CD14-positive monocyte (primary cell): ENCODE results near the gene HIF3A. TPM values are rescaled to one million over a fixed set of nuclear protein-coding genes. Genes with fewer than 3 reads are reported as not detected.
A peak's percentile ranks its signal among the peaks of the same experiment; 100 is the strongest.

ENCODE experiments used
- DNase-seq, 3 donors: peaks; one replicate each; pipeline ENCODE4 v3.0.0-alpha.2; 2011 to 2022
- H2AFZ ChIP-seq: 2 replicates; pipeline ENCODE4 v1.6.0; 2012; ENCODE audit warnings: mild to moderate bottlenecking, low read depth, low read length, inconsistent platforms; ENCODE audit not compliant: insufficient read depth, poor library complexity, severe bottlenecking
- H3K27ac ChIP-seq, 2 donors: 1 replicate in 1 of 2; 2 replicates in 1 of 2; pipeline ENCODE4 v1.5.1; 2012 to 2013; ENCODE audit warnings: low read length in 2 of 2, control low read depth in 1 of 2, inconsistent platforms in 1 of 2, low read depth in 1 of 2, mild to moderate bottlenecking in 1 of 2
- H3K27me3 ChIP-seq, 2 donors: one replicate each; pipeline versions ENCODE4 v1.6.0 to v1.6.1; 2011 to 2013; ENCODE audit warnings: low read length in 2 of 2; ENCODE audit not compliant: control insufficient read depth in 2 of 2, insufficient read depth in 2 of 2
- H3K36me3 ChIP-seq, 2 donors: replicated peaks in 1 of 2; 1 replicate in 1 of 2; 2 replicates in 1 of 2; pipeline versions ENCODE4 v1.5.1 to v1.6.1; 2012 to 2013; ENCODE audit warnings: low read length in 2 of 2, control low read depth in 1 of 2, inconsistent platforms in 1 of 2, mild to moderate bottlenecking in 1 of 2; ENCODE audit not compliant: insufficient read depth in 2 of 2, control insufficient read depth in 1 of 2
- H3K4me1 ChIP-seq, 2 donors: 1 replicate in 1 of 2; 2 replicates in 1 of 2; pipeline versions ENCODE4 v1.5.1 to v1.6.1; 2012 to 2013; ENCODE audit warnings: low read length in 2 of 2, control low read depth in 1 of 2, inconsistent platforms in 1 of 2, mild to moderate bottlenecking in 1 of 2, moderate library complexity in 1 of 2; ENCODE audit not compliant: insufficient read depth in 2 of 2, control insufficient read depth in 1 of 2
- H3K4me2 ChIP-seq: replicated peaks from 2 replicates; pipeline ENCODE3; 2012; ENCODE audit warnings: low read length, moderate library complexity, mild to moderate bottlenecking; ENCODE audit not compliant: poor library complexity, severe bottlenecking; ENCODE audit errors: extremely low read depth
- H3K4me3 ChIP-seq, 3 experiments: fragments of 200-600 bp in 1 of 3; sonication (generic) in 1 of 3; replicated peaks in 1 of 3; 1 replicate in 2 of 3; 2 replicates in 1 of 3; pipeline ENCODE4 v1.5.1; 2011 to 2013; ENCODE audit warnings: low read length in 3 of 3, mild to moderate bottlenecking in 3 of 3, control low read depth in 2 of 3, low read depth in 2 of 3, inconsistent platforms in 1 of 3, moderate library complexity in 1 of 3
- H3K79me2 ChIP-seq: 2 replicates; pipeline ENCODE4 v1.6.0; 2012; ENCODE audit warnings: mild to moderate bottlenecking, control low read depth, inconsistent platforms, low read length, moderate library complexity; ENCODE audit not compliant: insufficient read depth
- H3K9ac ChIP-seq: 2 replicates; pipeline ENCODE4 v1.6.0; 2017; ENCODE audit warnings: low read length, mild to moderate bottlenecking; ENCODE audit not compliant: insufficient read depth, poor library complexity, severe bottlenecking
- H3K9me3 ChIP-seq, 2 donors: replicated peaks in 1 of 2; 1 replicate in 1 of 2; 2 replicates in 1 of 2; pipeline versions ENCODE4 v1.5.1 to v1.6.1; 2012 to 2013; ENCODE audit warnings: low read length in 2 of 2, control low read depth in 1 of 2; ENCODE audit not compliant: control insufficient read depth in 1 of 2, insufficient read depth in 1 of 2
- H4K20me1 ChIP-seq: 2 replicates; pipeline ENCODE4 v1.6.0; 2012; ENCODE audit warnings: mild to moderate bottlenecking, low read length, control low read depth, moderate library complexity; ENCODE audit not compliant: insufficient read depth
- H3K27ac Mint-ChIP-seq, 7 donors: one replicate each; pipeline ENCODE4 v1.8.0; 2020; ENCODE audit warnings: mild to moderate bottlenecking in 7 of 7, mixed read lengths in 7 of 7, moderate library complexity in 6 of 7, inconsistent platforms in 2 of 7
- H3K27me3 Mint-ChIP-seq, 3 donors: one replicate each; pipeline ENCODE4 v1.8.0; 2021 to 2022; ENCODE audit warnings: low read depth in 3 of 3, mild to moderate bottlenecking in 3 of 3, mixed read lengths in 3 of 3, moderate library complexity in 3 of 3, inconsistent platforms in 1 of 3
- H3K36me3 Mint-ChIP-seq, 2 donors: one replicate each; pipeline ENCODE4 v1.8.0; 2020; ENCODE audit warnings: mixed read lengths in 2 of 2, inconsistent platforms in 1 of 2, mild to moderate bottlenecking in 1 of 2
- H3K4me1 Mint-ChIP-seq: one replicate; pipeline ENCODE4 v1.8.0; 2020; ENCODE audit warnings: mild to moderate bottlenecking, mixed read lengths
- H3K4me3 Mint-ChIP-seq, 2 donors: one replicate each; pipeline ENCODE4 v1.8.0; 2020; ENCODE audit warnings: mild to moderate bottlenecking in 2 of 2, mixed read lengths in 2 of 2, moderate library complexity in 1 of 2
- H3K9me3 Mint-ChIP-seq, 7 donors: one replicate each; pipeline ENCODE4 v1.8.0; 2020 to 2022; ENCODE audit warnings: mixed read lengths in 7 of 7, mild to moderate bottlenecking in 6 of 7, moderate library complexity in 6 of 7, inconsistent platforms in 2 of 7
- CTCF ChIP-seq: fragments of 200-600 bp; IDR thresholded peaks from one replicate; pipeline ENCODE4 v1.8.0; 2022; ENCODE audit warnings: antibody characterized with exemption, mild to moderate bottlenecking
- WGBS: methylation state at CpG from one replicate; pipeline ENCODE4 v1.1.5; 2013; ENCODE audit warnings: missing lambda C conversion rate; ENCODE audit not compliant: insufficient coverage; 5-methylcytosine and 5-hydroxymethylcytosine counted together
- intact Hi-C, 2 donors: fragments of 100-400 bp; cut with micrococcal nuclease; formaldehyde crosslinking; loops; one replicate each; pipeline versions ENCODE4 v1.15.0 to v1.15.1; 2023
- polyA plus RNA-seq, 3 donors: library from polyadenylated mRNA; depleted of rRNA in 1 of 3; unstranded in 2 of 3; stranded (reverse) in 1 of 3; fragments of 300-500 nt in 2 of 3; fragments of >200 nt in 1 of 3; fragmentation: Illumina TruSeq in 2 of 3; gene quantifications; 1 replicate in 2 of 3; 2 replicates in 1 of 3; pipeline ENCODE4 v1.2.3, GENCODE V29; 2012 to 2021

Gene HIF3A
- polyA plus RNA-seq, 3 donors = not detected

- Mint-ChIP-seq H3K27ac (no peak overlapping the region), H3K4me1 (peaks cover 6% of the 10 kb centered on the region), H3K4me3 (peak overlapping the region in 1 of 2 donors; percentile 33), H3K9me3 (no peaks in the 10 kb centered on the region), H3K36me3 (no peaks in the 10 kb centered on the region), H3K27me3 (peaks cover 31 to 54% (median 40%) of the 10 kb centered on the region in 3 donors)
- Histone ChIP-seq H3K36me3 (no peaks in the 10 kb centered on the region), H3K27ac (no peak overlapping the region), H3K27me3 (peaks cover 16 to 20% of the 10 kb centered on the region in 2 donors), H3K9ac (no peak overlapping the region), H3K79me2 (no peaks in the 10 kb centered on the region), H3K4me2 (no peak overlapping the region), H4K20me1 (no peaks in the 10 kb centered on the region), H3K9me3 (no peaks in the 10 kb centered on the region), H2AFZ (no peak overlapping the region), H3K4me1 (peaks cover 0 to 9% of the 10 kb centered on the region in 2 donors), H3K4me3 (no peak overlapping the region)
- TF ChIP-seq CTCF = no peak
- WGBS = 93% methylated on average over 2 of the region's 3 CpGs
- DNase-seq = no peak
- intact Hi-C loops = no loop called here
Measured at GRCh38 chr19:46250076-46250735, 46.6 kb upstream of the HIF3A start.

- Histone ChIP-seq H3K79me2 (no peaks in the 10 kb centered on the region), H3K27me3 (peaks cover 12 to 18% of the 10 kb centered on the region in 2 donors), H4K20me1 (no peaks in the 10 kb centered on the region), H3K36me3 (no peaks in the 10 kb centered on the region), H3K9me3 (no peaks in the 10 kb centered on the region), H3K4me1 (peaks cover 2 to 12% of the 10 kb centered on the region in 2 donors), H3K27ac (no peak overlapping the region), H3K9ac (no peak overlapping the region), H3K4me3 (no peak overlapping the region), H2AFZ (no peak overlapping the region), H3K4me2 (no peak overlapping the region)
- Mint-ChIP-seq H3K4me3 (no peak overlapping the region), H3K36me3 (no peaks in the 10 kb centered on the region), H3K27me3 (peaks cover 27 to 53% (median 40%) of the 10 kb centered on the region in 3 donors), H3K27ac (no peak overlapping the region), H3K4me1 (peaks cover 10% of the 10 kb centered on the region), H3K9me3 (no peaks in the 10 kb centered on the region)
- 67% methylated on average over 3 of the region's 5 CpGs for WGBS
- no peak for TF ChIP-seq CTCF
- DNase-seq = no peak
- intact Hi-C loops = no loop called here
Measured at GRCh38 chr19:46251416-46251815, 45.4 kb upstream of the HIF3A start.
